HFFc6 (cell line): Measurements from ENCODE around the gene KIAA1217. TPM values are rescaled to one million over a fixed set of nuclear protein-coding genes. Genes with fewer than 3 reads are reported as not detected.

Experiments
- DNase-seq: peaks from one replicate; pipeline ENCODE4 v3.0.0-alpha.2; 2018
- H3K27ac Mint-ChIP-seq: 2 replicates; pipeline ENCODE4 v1.8.0; 2020; ENCODE audit warnings: mild to moderate bottlenecking, mixed read lengths
- H3K27me3 Mint-ChIP-seq: 2 replicates; pipeline ENCODE4 v1.8.0; 2021; ENCODE audit warnings: mild to moderate bottlenecking, moderate library complexity, mixed read lengths; ENCODE audit not compliant: insufficient read depth
- H3K36me3 Mint-ChIP-seq: 2 replicates; pipeline ENCODE4 v1.8.0; 2021; ENCODE audit warnings: low read depth, mixed read lengths
- H3K4me1 Mint-ChIP-seq: 2 replicates; pipeline ENCODE4 v1.8.0; 2020; ENCODE audit warnings: low read depth, mixed read lengths
- H3K4me3 Mint-ChIP-seq: 2 replicates; pipeline ENCODE4 v1.8.0; 2020; ENCODE audit warnings: mild to moderate bottlenecking, moderate library complexity, mixed read lengths
- H3K9me3 Mint-ChIP-seq: 2 replicates; pipeline ENCODE4 v1.8.0; 2020; ENCODE audit warnings: mild to moderate bottlenecking, mixed read lengths
- CTCF ChIP-seq: fragments of 200-600 bp; sonication (generic); IDR thresholded peaks from 2 replicates; pipeline ENCODE4 v1.5.0; 2021; ENCODE audit warnings: antibody characterized with exemption, mild to moderate bottlenecking
- total RNA-seq, 6 experiments: library from RNA; stranded (reverse); fragmentation: NEBNext Ultra II Directional; extraction: Animal tissue kit (Norgen Biotek cat#: 25700); gene quantifications; 2 replicates in 1 of 6; 3 replicates in 5 of 6; pipeline ENCODE4 v1.2.3, GENCODE V29; 2021

Gene KIAA1217
- total RNA-seq, 6 experiments from 2014 or later: 1.3 to 2.1 (median 2.0) TPM

- Mint-ChIP-seq H3K4me3 (no peak overlapping the region), H3K27ac (no peak overlapping the region), H3K27me3 (peaks cover 21% of the 10 kb centered on the region), H3K9me3 (no peaks in the 10 kb centered on the region), H3K36me3 (no peaks in the 10 kb centered on the region), H3K4me1 (peaks cover 6% of the 10 kb centered on the region)
- DNase-seq: peak; percentile 58
- TF ChIP-seq CTCF: peak; percentile 83
These were observed 348.1 kb downstream of the KIAA1217 start for GRCh38 chr10:24556750-24557742.

GRCh38 chr10:24561453-24561852 is 352.5 kb downstream of the KIAA1217 start:
- H3K4me3 Mint-ChIP-seq: no peak overlapping the region
- DNase-seq: peak; percentile 47
- H3K9me3 Mint-ChIP-seq: no peaks in the 10 kb centered on the region
- no peaks in the 10 kb centered on the region for H3K36me3 Mint-ChIP-seq
- no peak for TF ChIP-seq CTCF
- H3K27me3 Mint-ChIP-seq: peaks cover 16% of the 10 kb centered on the region
- peaks cover 6% of the 10 kb centered on the region for H3K4me1 Mint-ChIP-seq
- H3K27ac Mint-ChIP-seq: no peak overlapping the region

- H3K27me3 Mint-ChIP-seq: peaks cover 11% of the 10 kb centered on the region
- H3K4me3 Mint-ChIP-seq: no peak overlapping the region
- H3K36me3 Mint-ChIP-seq: no peaks in the 10 kb centered on the region
- TF ChIP-seq CTCF: no peak
- H3K27ac Mint-ChIP-seq: no peak overlapping the region
- H3K9me3 Mint-ChIP-seq: no peaks in the 10 kb centered on the region
- no peaks in the 10 kb centered on the region for H3K4me1 Mint-ChIP-seq
- no peak for DNase-seq
These were observed 359.1 kb downstream of the KIAA1217 start for GRCh38 chr10:24568042-24568441.

- no peak overlapping the region for H3K4me3 Mint-ChIP-seq
- peaks cover 11% of the 10 kb centered on the region for H3K27me3 Mint-ChIP-seq
- DNase-seq: no peak
- TF ChIP-seq CTCF: no peak
- H3K4me1 Mint-ChIP-seq: no peaks in the 10 kb centered on the region
- H3K27ac Mint-ChIP-seq: no peak overlapping the region
- H3K36me3 Mint-ChIP-seq: no peaks in the 10 kb centered on the region
- H3K9me3 Mint-ChIP-seq: no peaks in the 10 kb centered on the region
These were observed 360.4 kb downstream of the KIAA1217 start for GRCh38 chr10:24569330-24569796.

GRCh38 chr10:24569828-24570657 is 361.1 kb downstream of the KIAA1217 start:
- Mint-ChIP-seq H3K27me3 (peaks cover 11% of the 10 kb centered on the region), H3K27ac (no peak overlapping the region)

More at GRCh38 chr10:24569828-24570657, 361.1 kb downstream of the KIAA1217 start:
- no peak for DNase-seq
- TF ChIP-seq CTCF: no peak
- H3K4me3 Mint-ChIP-seq: no peak overlapping the region
- H3K36me3 Mint-ChIP-seq: no peaks in the 10 kb centered on the region
- no peaks in the 10 kb centered on the region for H3K9me3 Mint-ChIP-seq
- peaks cover 2% of the 10 kb centered on the region; the same call in 1 of the 2 replicates for H3K4me1 Mint-ChIP-seq
